B cell (primary cell): Measurements from ENCODE around the gene TEX101. TPM values are rescaled to one million over a fixed set of nuclear protein-coding genes. Genes with fewer than 3 reads are reported as not detected.
A peak's percentile ranks its signal among the peaks of the same experiment; 100 is the strongest.

Experiments
- ATAC-seq: fragments of 200-7000 bp; cut with Tn5 transposase; one replicate; pipeline ENCODE4 v1.10.0; 2021; ENCODE audit warnings: low read depth, mild to moderate bottlenecking, moderate number of reproducible peaks, moderate library complexity
- CTCF ChIA-PET: fragments of 350-600 bp; sonication (Branson Sonifier 250); formaldehyde crosslinking; loops from one replicate; lab custom pipeline; 2021; ENCODE audit warnings: antibody characterized with exemption, inconsistent platforms; lab: Charles Lee
- POLR2A ChIA-PET: fragments of 350-600 bp; sonication (Branson Sonifier 250); formaldehyde crosslinking; loops from one replicate; lab custom pipeline; 2021; ENCODE audit warnings: antibody characterized with exemption; lab: Charles Lee
- DNase-seq: peaks from one replicate; pipeline ENCODE4 v3.0.0; 2013
- H2AFZ ChIP-seq: 2 replicates; pipeline ENCODE4 v1.6.1; 2012; ENCODE audit warnings: mild to moderate bottlenecking, low read depth, low read length; ENCODE audit not compliant: insufficient read depth, poor library complexity, severe bottlenecking
- H3K27ac ChIP-seq, 2 donors: 1 replicate in 1 of 2; 2 replicates in 1 of 2; pipeline ENCODE4 v1.5.1; 2012 to 2013; ENCODE audit warnings: low read length in 2 of 2, mild to moderate bottlenecking in 2 of 2, moderate library complexity in 1 of 2
- H3K27me3 ChIP-seq, 4 experiments: fragments of 200-600 bp in 1 of 4; sonication (generic) in 1 of 4; replicated peaks in 1 of 4; 1 replicate in 2 of 4; 2 replicates in 2 of 4; pipeline versions ENCODE4 v1.6.1 to v1.7.0; 2013 to 2016; ENCODE audit warnings: low read length in 3 of 4, mild to moderate bottlenecking in 2 of 4, mixed read lengths in 1 of 4, moderate library complexity in 1 of 4; ENCODE audit not compliant: insufficient read depth in 4 of 4, control insufficient read depth in 3 of 4; ENCODE audit errors: control extremely low read depth in 1 of 4
- H3K36me3 ChIP-seq, 2 experiments: replicated peaks in 1 of 2; 1 replicate in 1 of 2; 2 replicates in 1 of 2; pipeline versions ENCODE4 v1.6.1 to v1.7.1; 2013; ENCODE audit warnings: low read length in 1 of 2; ENCODE audit not compliant: insufficient read depth in 2 of 2, control insufficient read depth in 1 of 2; ENCODE audit errors: control extremely low read depth in 1 of 2, extremely low read depth in 1 of 2
- H3K4me1 ChIP-seq, 2 donors: fragments of 200-600 bp in 1 of 2; sonication (generic) in 1 of 2; 1 replicate in 1 of 2; 2 replicates in 1 of 2; pipeline versions ENCODE4 v1.5.1 to v1.6.1; 2013 to 2017; ENCODE audit warnings: low read length in 2 of 2; ENCODE audit not compliant: control insufficient read depth in 2 of 2, insufficient read depth in 2 of 2
- H3K4me2 ChIP-seq: replicated peaks from 2 replicates; pipeline ENCODE3; 2012; ENCODE audit warnings: mild to moderate bottlenecking, low read depth, low read length; ENCODE audit not compliant: poor library complexity, severe bottlenecking
- H3K4me3 ChIP-seq, 5 experiments: fragments of 200-600 bp in 1 of 5; sonication (generic) in 1 of 5; 1 replicate in 3 of 5; 2 replicates in 2 of 5; pipeline versions ENCODE4 v1.5.1 to v1.7.0; 2011 to 2016; ENCODE audit warnings: low read length in 4 of 5, mild to moderate bottlenecking in 4 of 5, low read depth in 2 of 5, control low read depth in 1 of 5, moderate library complexity in 1 of 5; ENCODE audit not compliant: insufficient read depth in 1 of 5; ENCODE audit errors: control extremely low read depth in 1 of 5, extremely low read depth in 1 of 5
- H3K79me2 ChIP-seq: fragments of 200-600 bp; sonication (generic); one replicate; pipeline ENCODE4 v1.6.0; 2016; ENCODE audit warnings: low read length; ENCODE audit not compliant: control insufficient read depth, insufficient read depth
- H3K9ac ChIP-seq: fragments of 200-600 bp; sonication (generic); 2 replicates; pipeline ENCODE4 v1.6.1; 2017; ENCODE audit warnings: mild to moderate bottlenecking, low read length, moderate library complexity
- H3K9me3 ChIP-seq, 3 donors: one replicate each; pipeline versions ENCODE4 v1.6.1 to v1.7.1; 2013; ENCODE audit warnings: low read length in 2 of 3; ENCODE audit not compliant: control insufficient read depth in 2 of 3, insufficient read depth in 1 of 3; ENCODE audit errors: control extremely low read depth in 1 of 3
- H4K20me1 ChIP-seq: 2 replicates; pipeline ENCODE4 v1.6.0; 2012; ENCODE audit warnings: mild to moderate bottlenecking, low read length; ENCODE audit not compliant: insufficient read depth, control insufficient read depth, poor library complexity, severe bottlenecking
- H3K27ac Mint-ChIP-seq: one replicate; pipeline ENCODE4 v1.8.0; 2021; ENCODE audit warnings: mixed read lengths
- H3K27me3 Mint-ChIP-seq: one replicate; pipeline ENCODE4 v1.8.0; 2021; ENCODE audit warnings: mixed read lengths
- H3K4me1 Mint-ChIP-seq: one replicate; pipeline ENCODE4 v1.8.0; 2021; ENCODE audit warnings: mixed read lengths
- H3K4me3 Mint-ChIP-seq: one replicate; pipeline ENCODE4 v1.8.0; 2021; ENCODE audit warnings: mixed read lengths
- H3K9me3 Mint-ChIP-seq: one replicate; pipeline ENCODE4 v1.8.0; 2022; ENCODE audit warnings: mixed read lengths; ENCODE audit not compliant: insufficient read depth
- EZH2 ChIP-seq: IDR thresholded peaks from 2 replicates; pipeline ENCODE4 v1.6.1; 2012; ENCODE audit warnings: borderline replicate concordance, low read depth, mild to moderate bottlenecking, moderate library complexity, low read length; ENCODE audit not compliant: insufficient read depth, poor library complexity, severe bottlenecking
- WGBS: methylation state at CpG from one replicate; pipeline ENCODE4 v1.1.5; 2013; ENCODE audit warnings: missing lambda C conversion rate; ENCODE audit not compliant: insufficient coverage; 5-methylcytosine and 5-hydroxymethylcytosine counted together
- intact Hi-C: fragments of 100-400 bp; cut with micrococcal nuclease; formaldehyde crosslinking; loops from one replicate; pipeline ENCODE4 v1.10.0; 2022
- polyA plus RNA-seq: library from polyadenylated mRNA; depleted of rRNA; stranded (reverse); fragments of >200 nt; gene quantifications from 2 replicates; pipeline ENCODE4 v1.2.3, GENCODE V29; 2012
- total RNA-seq, 2 donors: library from RNA; stranded (reverse); fragments of 120-200 nt in 1 of 2; gene quantifications; 1 replicate in 1 of 2; 2 replicates in 1 of 2; pipeline versions ENCODE4 v1.2.3 to v1.2.4, GENCODE V29; 2013 to 2022
- TF ChIP-seq, protein P1 (sequence below): fragments of 200-600 bp; IDR thresholded peaks from one replicate; pipeline ENCODE4 v1.8.0; 2022; ENCODE audit warnings: antibody characterized with exemption, mild to moderate bottlenecking

Gene TEX101
- total and polyA plus RNA-seq, 2 donors (not counting 1 experiment from before 2014, with no cell fraction given): not detected

DNA sequence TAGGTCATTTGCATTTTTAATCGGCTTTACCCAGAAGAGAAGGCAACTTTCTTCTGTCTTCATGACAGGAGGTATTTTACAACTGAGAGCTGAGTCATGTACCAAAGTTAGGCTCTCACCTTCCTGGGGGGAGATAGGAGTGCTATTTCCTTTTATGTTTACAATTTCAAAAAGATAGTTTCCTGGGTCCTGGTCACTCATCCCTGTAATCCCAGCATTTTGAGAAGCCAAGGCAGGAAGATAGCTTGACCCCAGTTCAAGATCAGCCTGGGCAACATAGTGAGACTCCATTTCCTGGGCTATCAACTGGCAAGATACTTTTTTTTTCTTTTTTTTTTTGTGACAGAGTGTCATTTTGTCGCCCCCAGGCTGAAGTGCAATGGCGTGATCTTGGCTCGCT lies 43.1 kb downstream of the TEX101 start:
- intact Hi-C loops: no loop called here
- H3K4me3 Mint-ChIP-seq: no peak overlapping the region

DNA sequence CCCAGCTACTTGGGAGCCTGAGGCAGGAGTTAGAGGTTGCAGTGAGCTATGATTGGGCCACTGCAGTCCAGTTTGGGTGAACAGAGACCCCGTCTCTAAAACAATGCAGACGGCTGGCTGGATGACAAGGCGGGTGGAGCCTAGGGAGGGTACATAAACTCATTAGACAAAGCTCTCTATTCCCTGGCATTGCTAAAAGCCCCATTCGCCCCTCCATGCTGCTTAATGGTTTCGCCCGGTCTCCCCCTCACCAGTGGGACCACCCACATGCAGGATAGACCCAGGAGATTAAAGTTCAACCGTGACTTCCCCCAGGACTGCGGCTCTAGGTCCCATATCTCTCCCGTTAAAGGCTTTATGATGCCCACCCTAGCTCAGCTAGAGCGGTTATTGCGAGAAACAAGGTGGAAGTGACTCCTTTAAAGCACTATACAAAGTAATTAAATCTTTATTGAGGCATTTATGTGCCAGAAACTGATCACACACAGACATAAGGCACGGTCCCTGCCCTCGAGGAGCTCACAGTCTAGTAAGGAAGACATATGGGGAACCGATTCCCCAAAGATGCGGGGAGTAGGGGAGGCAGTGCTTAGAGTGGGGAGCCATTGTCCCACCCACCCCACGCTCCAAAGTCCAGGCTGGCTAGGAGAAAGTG lies 45.8 kb downstream of the TEX101 start:
- Histone ChIP-seq H3K27ac (no peak overlapping the region), H3K4me1 (peaks cover 8 to 19% of the 10 kb centered on the region in 2 donors), H3K36me3 (no peaks in the 10 kb centered on the region), H3K9me3 (peaks cover 0 to 20% (median 0%) of the 10 kb centered on the region in 3 donors), H3K9ac (no peak overlapping the region), H3K79me2 (no peaks in the 10 kb centered on the region), H3K4me2 (no peak overlapping the region), H3K27me3 (peaks cover 0 to 4% (median 1%) of the 10 kb centered on the region in 4 experiments), H2AFZ (no peak overlapping the region), H3K4me3 (no peak overlapping the region), H4K20me1 (no peaks in the 10 kb centered on the region)
- no peaks in the 10 kb centered on the region for H3K9me3 Mint-ChIP-seq
- ATAC-seq: no peak
- peaks cover 4% of the 10 kb centered on the region for H3K27me3 Mint-ChIP-seq
- intact Hi-C loops: loop anchor here (5.0 kb wide), 1 partner anchor 57 kb away; no protein-coding TSS in a partner anchor
- H3K4me1 Mint-ChIP-seq: peaks cover 15% of the 10 kb centered on the region
- ChIA-PET POLR2A (no interaction called here), CTCF (interaction anchor here (1.3 to 7.0 kb wide), 3 partner anchors 11 to 285 kb away, joined by 3 to 40 read pairs (median 3); no protein-coding TSS in a partner anchor)
- no peak overlapping the region for H3K27ac Mint-ChIP-seq
- 98% methylated on average over 7 of the region's 16 CpGs for WGBS
- H3K4me3 Mint-ChIP-seq: peak overlapping the region; percentile 32
- TF ChIP-seq, protein P1, sequence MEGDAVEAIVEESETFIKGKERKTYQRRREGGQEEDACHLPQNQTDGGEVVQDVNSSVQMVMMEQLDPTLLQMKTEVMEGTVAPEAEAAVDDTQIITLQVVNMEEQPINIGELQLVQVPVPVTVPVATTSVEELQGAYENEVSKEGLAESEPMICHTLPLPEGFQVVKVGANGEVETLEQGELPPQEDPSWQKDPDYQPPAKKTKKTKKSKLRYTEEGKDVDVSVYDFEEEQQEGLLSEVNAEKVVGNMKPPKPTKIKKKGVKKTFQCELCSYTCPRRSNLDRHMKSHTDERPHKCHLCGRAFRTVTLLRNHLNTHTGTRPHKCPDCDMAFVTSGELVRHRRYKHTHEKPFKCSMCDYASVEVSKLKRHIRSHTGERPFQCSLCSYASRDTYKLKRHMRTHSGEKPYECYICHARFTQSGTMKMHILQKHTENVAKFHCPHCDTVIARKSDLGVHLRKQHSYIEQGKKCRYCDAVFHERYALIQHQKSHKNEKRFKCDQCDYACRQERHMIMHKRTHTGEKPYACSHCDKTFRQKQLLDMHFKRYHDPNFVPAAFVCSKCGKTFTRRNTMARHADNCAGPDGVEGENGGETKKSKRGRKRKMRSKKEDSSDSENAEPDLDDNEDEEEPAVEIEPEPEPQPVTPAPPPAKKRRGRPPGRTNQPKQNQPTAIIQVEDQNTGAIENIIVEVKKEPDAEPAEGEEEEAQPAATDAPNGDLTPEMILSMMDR: no peak
- no peak for TF ChIP-seq EZH2
- no peak for DNase-seq

More for the DNA sequence above, 43.1 kb downstream of the TEX101 start:
- ChIA-PET POLR2A (interaction anchor here (0.6 kb wide), 1 partner anchor 31 kb away, joined by 4 read pairs; no protein-coding TSS in a partner anchor), CTCF (interaction anchor here (7.0 to 18.4 kb wide), 2 partner anchors 10 to 65 kb away, joined by 40 to 644 read pairs; partner anchors contain the start of gene ETHE1)
- H3K9ac ChIP-seq: no peak overlapping the region
- ATAC-seq: no peak
- H2AFZ ChIP-seq: no peak overlapping the region
- no peaks in the 10 kb centered on the region for H3K27me3 ChIP-seq
- no peak overlapping the region for H3K27ac ChIP-seq
- peaks cover 3% of the 10 kb centered on the region for H3K4me1 Mint-ChIP-seq
- H3K9me3 ChIP-seq: peaks cover 0 to 2% (median 0%) of the 10 kb centered on the region in 3 donors
- H3K27me3 Mint-ChIP-seq: peaks cover 4% of the 10 kb centered on the region
- no peaks in the 10 kb centered on the region for H3K36me3 ChIP-seq
- TF ChIP-seq, protein P1: no peak
- no peak for TF ChIP-seq EZH2
- no peaks in the 10 kb centered on the region for H4K20me1 ChIP-seq
- H3K9me3 Mint-ChIP-seq: no peaks in the 10 kb centered on the region
- no peak overlapping the region for H3K27ac Mint-ChIP-seq
- no peak overlapping the region for H3K4me2 ChIP-seq
- peaks cover 0 to 8% of the 10 kb centered on the region in 2 donors for H3K4me1 ChIP-seq
- 90% methylated on average over 3 of the region's 4 CpGs for WGBS
- no peaks in the 10 kb centered on the region for H3K79me2 ChIP-seq
- DNase-seq: no peak
- H3K4me3 ChIP-seq: no peak overlapping the region
